ENCODE data around the gene ATPAF1.

DNA sequence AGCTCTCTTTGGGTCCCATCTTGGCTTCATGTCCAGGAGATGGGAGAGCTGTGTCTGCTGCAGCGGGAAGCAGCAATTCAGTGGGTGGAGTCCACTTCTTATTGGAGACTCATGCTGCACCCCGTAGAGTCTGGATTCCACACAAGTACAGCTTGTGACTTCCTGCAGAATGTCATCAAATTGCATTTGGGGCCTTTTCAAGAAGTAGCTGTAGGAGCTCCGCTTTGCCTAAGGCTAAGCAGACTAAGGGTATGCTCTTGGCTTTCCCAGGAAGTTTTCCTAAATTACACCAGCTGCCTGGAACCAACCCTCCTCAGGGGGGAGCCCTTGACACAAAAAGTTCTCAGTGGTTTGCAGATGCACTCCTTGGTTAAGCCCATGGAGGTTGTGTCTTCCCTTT is 45.8 kb downstream of the ATPAF1 start:
- TF ChIP-seq, protein P1, sequence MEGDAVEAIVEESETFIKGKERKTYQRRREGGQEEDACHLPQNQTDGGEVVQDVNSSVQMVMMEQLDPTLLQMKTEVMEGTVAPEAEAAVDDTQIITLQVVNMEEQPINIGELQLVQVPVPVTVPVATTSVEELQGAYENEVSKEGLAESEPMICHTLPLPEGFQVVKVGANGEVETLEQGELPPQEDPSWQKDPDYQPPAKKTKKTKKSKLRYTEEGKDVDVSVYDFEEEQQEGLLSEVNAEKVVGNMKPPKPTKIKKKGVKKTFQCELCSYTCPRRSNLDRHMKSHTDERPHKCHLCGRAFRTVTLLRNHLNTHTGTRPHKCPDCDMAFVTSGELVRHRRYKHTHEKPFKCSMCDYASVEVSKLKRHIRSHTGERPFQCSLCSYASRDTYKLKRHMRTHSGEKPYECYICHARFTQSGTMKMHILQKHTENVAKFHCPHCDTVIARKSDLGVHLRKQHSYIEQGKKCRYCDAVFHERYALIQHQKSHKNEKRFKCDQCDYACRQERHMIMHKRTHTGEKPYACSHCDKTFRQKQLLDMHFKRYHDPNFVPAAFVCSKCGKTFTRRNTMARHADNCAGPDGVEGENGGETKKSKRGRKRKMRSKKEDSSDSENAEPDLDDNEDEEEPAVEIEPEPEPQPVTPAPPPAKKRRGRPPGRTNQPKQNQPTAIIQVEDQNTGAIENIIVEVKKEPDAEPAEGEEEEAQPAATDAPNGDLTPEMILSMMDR (IDR thresholded peaks at IDR 0.05 in 2 of 3, conservative IDR thresholded peaks at IDR 0.05 in 1 of 3; ENCODE audit: control insufficient read depth in 2 of 3, extremely low read depth in 1 of 3, insufficient read depth in 1 of 3, low read depth in 3 of 3, low read length in 3 of 3): peak; percentile 47 to 56 (median 49); a peak in 5 of 6 replicates
- TF ChIP-seq EP300 (IDR thresholded peaks at IDR 0.05; ENCODE audit: borderline replicate concordance in 1 of 2, control insufficient read depth in 1 of 2, low read depth in 2 of 2, low read length in 2 of 2) (no peak), BRCA1 (IDR thresholded peaks at IDR 0.05; ENCODE audit: low read depth, low read length) (no peak), EZH2 (IDR thresholded peaks at IDR 0.05; ENCODE audit: borderline replicate concordance, control insufficient read depth, low read depth, low read length) (no peak), CHD2 (IDR thresholded peaks at IDR 0.05; ENCODE audit: borderline replicate concordance, low read depth, low read length) (no peak), SIN3A (IDR thresholded peaks at IDR 0.05; ENCODE audit: low read depth, low read length) (no peak), TARDBP (IDR thresholded peaks at IDR 0.05; ENCODE audit: borderline replicate concordance) (no peak), ESRRA (IDR thresholded peaks at IDR 0.05; ENCODE audit: low read length) (no peak), POLR2A (IDR thresholded peaks at IDR 0.05; ENCODE audit: low read depth, low read length) (no peak), SPI1 (IDR thresholded peaks at IDR 0.05; ENCODE audit: borderline replicate concordance, insufficient read depth, low read depth, low read length) (no peak), MEF2A (IDR thresholded peaks at IDR 0.05; ENCODE audit: insufficient read depth, low read depth, low read length) (no peak)
- TF ChIP-seq, protein P2, sequence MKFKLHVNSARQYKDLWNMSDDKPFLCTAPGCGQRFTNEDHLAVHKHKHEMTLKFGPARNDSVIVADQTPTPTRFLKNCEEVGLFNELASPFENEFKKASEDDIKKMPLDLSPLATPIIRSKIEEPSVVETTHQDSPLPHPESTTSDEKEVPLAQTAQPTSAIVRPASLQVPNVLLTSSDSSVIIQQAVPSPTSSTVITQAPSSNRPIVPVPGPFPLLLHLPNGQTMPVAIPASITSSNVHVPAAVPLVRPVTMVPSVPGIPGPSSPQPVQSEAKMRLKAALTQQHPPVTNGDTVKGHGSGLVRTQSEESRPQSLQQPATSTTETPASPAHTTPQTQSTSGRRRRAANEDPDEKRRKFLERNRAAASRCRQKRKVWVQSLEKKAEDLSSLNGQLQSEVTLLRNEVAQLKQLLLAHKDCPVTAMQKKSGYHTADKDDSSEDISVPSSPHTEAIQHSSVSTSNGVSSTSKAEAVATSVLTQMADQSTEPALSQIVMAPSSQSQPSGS (IDR thresholded peaks at IDR 0.05; ENCODE audit: low read length): no peak
- TF ChIP-seq, protein P3, sequence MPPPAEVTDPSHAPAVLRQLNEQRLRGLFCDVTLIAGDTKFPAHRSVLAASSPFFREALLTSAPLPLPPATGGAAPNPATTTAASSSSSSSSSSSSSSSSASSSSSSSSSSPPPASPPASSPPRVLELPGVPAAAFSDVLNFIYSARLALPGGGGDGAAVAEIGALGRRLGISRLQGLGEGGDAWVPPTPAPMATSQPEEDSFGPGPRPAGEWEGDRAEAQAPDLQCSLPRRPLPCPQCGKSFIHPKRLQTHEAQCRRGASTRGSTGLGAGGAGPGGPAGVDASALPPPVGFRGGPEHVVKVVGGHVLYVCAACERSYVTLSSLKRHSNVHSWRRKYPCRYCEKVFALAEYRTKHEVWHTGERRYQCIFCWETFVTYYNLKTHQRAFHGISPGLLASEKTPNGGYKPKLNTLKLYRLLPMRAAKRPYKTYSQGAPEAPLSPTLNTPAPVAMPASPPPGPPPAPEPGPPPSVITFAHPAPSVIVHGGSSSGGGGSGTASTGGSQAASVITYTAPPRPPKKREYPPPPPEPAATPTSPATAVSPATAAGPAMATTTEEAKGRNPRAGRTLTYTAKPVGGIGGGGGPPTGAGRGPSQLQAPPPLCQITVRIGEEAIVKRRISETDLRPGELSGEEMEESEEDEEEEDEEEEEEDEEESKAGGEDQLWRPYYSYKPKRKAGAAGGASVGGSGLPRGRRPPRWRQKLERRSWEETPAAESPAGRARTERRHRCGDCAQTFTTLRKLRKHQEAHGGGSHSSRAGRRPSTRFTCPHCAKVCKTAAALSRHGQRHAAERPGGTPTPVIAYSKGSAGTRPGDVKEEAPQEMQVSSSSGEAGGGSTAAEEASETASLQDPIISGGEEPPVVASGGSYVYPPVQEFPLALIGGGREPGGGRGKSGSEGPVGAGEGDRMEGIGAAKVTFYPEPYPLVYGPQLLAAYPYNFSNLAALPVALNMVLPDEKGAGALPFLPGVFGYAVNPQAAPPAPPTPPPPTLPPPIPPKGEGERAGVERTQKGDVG (CRISPR knock-in tag; IDR thresholded peaks at IDR 0.05): no peak
